Tibial nerve (tissue), 4 donors: ENCODE data around the gene MYO7A. TPM values are rescaled to one million over a fixed set of nuclear protein-coding genes. Genes with fewer than 3 reads are reported as not detected.

Experiments used
- DNase-seq, 2 donors: peaks; one replicate each; pipeline ENCODE4 v3.0.0-alpha.2; 2019; ENCODE audit warnings: low spot score in 2 of 2
- H3K27ac ChIP-seq, 4 donors: fragments of 200-600 bp; sonication (generic) in 3 of 4; one replicate each; pipeline ENCODE4 v1.5.1; 2017 to 2019; ENCODE audit warnings: mild to moderate bottlenecking in 1 of 4
- H3K27me3 ChIP-seq, 2 donors: fragments of 200-600 bp; sonication (generic) in 1 of 2; one replicate each; pipeline versions ENCODE4 v1.5.1 to v1.6.0; 2017 to 2019
- H3K36me3 ChIP-seq, 3 donors: fragments of 200-600 bp; sonication (generic); one replicate each; pipeline ENCODE4 v1.5.1; 2018 to 2019
- H3K4me1 ChIP-seq, 4 donors: fragments of 200-600 bp; sonication (generic) in 3 of 4; one replicate each; pipeline ENCODE4 v1.5.1; 2017 to 2019
- H3K4me3 ChIP-seq, 4 donors: fragments of 200-600 bp; sonication (generic) in 3 of 4; one replicate each; pipeline ENCODE4 v1.5.1; 2017 to 2019; ENCODE audit warnings: mild to moderate bottlenecking in 1 of 4, moderate library complexity in 1 of 4
- H3K9me3 ChIP-seq, 4 donors: fragments of 200-600 bp; sonication (generic) in 3 of 4; one replicate each; pipeline ENCODE4 v1.5.1; 2017 to 2019
- EP300 ChIP-seq, 2 donors: sonication (generic); formaldehyde crosslinking; IDR thresholded peaks; one replicate each; pipeline ENCODE4 v1.6.1; 2017; ENCODE audit warnings: antibody characterized with exemption in 2 of 2, mild to moderate bottlenecking in 1 of 2
- POLR2A ChIP-seq, 2 donors: fragments of 450-650 bp; IDR thresholded peaks; one replicate each; pipeline ENCODE4 v1.6.1; 2017; ENCODE audit warnings: antibody characterized with exemption in 2 of 2, mild to moderate bottlenecking in 2 of 2, moderate library complexity in 2 of 2
- WGBS, 2 donors: methylation state at CpG; one replicate each; pipeline ENCODE4 v1.1.5; 2018; 5-methylcytosine and 5-hydroxymethylcytosine counted together
- total RNA-seq, 4 donors: library from RNA; depleted of rRNA; stranded (reverse); fragments of >200 nt; gene quantifications; one replicate each; pipeline ENCODE4 v1.1.0, GENCODE V29; 2016
- TF ChIP-seq, protein P1 (sequence below), 5 experiments: fragments of 200-600 bp in 3 of 5; fragments of 450-650 bp in 2 of 5; sonication (generic) in 3 of 5; IDR thresholded peaks; one replicate each; pipeline ENCODE4 v1.5.1; 2016 to 2019; ENCODE audit warnings: antibody characterized with exemption in 5 of 5, mild to moderate bottlenecking in 3 of 5, moderate library complexity in 2 of 5

The MYO7A gene
- total RNA-seq, 4 donors from 2014 or later: 12.6 to 45.0 (median 24.4) TPM

DNA sequence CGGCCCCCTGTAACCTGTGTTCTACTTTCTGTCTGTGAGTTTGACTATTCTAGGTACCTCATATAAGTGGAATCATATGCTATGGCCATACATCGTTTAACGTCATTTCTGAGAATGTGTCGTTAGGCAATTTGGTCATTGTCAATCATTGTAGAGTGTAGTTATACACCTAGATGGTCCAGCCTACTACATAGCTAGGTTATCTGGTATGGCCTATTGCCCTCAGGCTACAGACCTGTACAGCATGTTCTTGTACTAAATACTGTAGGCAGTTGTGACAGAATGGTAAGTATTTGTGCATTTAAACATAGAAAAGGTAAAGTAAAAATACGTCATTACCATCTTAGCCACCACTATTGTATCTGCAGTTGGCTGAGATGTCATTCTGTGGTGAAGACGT is 35.2 kb downstream of the MYO7A start:
- H3K4me3 ChIP-seq: no peak overlapping the region
- H3K4me1 ChIP-seq: no peaks in the 10 kb centered on the region
- TF ChIP-seq EP300 (IDR thresholded peaks at IDR 0.05) (no peak), POLR2A (IDR thresholded peaks at IDR 0.05) (no peak)
- TF ChIP-seq, protein P1, sequence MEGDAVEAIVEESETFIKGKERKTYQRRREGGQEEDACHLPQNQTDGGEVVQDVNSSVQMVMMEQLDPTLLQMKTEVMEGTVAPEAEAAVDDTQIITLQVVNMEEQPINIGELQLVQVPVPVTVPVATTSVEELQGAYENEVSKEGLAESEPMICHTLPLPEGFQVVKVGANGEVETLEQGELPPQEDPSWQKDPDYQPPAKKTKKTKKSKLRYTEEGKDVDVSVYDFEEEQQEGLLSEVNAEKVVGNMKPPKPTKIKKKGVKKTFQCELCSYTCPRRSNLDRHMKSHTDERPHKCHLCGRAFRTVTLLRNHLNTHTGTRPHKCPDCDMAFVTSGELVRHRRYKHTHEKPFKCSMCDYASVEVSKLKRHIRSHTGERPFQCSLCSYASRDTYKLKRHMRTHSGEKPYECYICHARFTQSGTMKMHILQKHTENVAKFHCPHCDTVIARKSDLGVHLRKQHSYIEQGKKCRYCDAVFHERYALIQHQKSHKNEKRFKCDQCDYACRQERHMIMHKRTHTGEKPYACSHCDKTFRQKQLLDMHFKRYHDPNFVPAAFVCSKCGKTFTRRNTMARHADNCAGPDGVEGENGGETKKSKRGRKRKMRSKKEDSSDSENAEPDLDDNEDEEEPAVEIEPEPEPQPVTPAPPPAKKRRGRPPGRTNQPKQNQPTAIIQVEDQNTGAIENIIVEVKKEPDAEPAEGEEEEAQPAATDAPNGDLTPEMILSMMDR (IDR thresholded peaks at IDR 0.05): no peak
- no peaks in the 10 kb centered on the region for H3K9me3 ChIP-seq
- H3K36me3 ChIP-seq: no peaks in the 10 kb centered on the region
- DNase-seq: no peak
- WGBS, 2 donors: 83 to 94% methylated on average over 6 of the region's 6 CpGs
- no peak overlapping the region for H3K27ac ChIP-seq
- H3K27me3 ChIP-seq: no peaks in the 10 kb centered on the region

DNA sequence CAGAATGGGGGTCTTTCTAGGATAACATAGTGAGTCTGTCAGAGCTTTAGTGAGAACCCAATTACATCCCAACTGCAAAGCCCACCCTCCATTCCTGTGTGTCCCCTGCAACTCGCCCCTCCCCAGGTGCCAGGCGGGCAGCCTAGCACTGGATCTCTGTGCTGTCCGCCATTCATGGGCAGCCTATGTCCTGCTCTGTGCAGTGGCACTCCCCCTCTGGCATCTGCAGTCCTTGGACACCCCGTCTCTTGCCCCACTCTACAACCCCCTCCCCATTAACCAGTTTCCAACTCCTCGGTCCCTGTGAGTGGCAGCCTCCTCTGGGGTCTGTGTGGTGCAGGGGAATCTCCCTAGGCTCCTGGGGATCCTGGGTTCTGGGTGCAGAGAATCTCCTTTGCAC is 37.0 kb downstream of the MYO7A start:
- H3K27me3 ChIP-seq: no peaks in the 10 kb centered on the region
- TF ChIP-seq POLR2A (IDR thresholded peaks at IDR 0.05) (no peak), EP300 (IDR thresholded peaks at IDR 0.05) (no peak)
- TF ChIP-seq, protein P1 (IDR thresholded peaks at IDR 0.05): no peak
- H3K36me3 ChIP-seq: no peaks in the 10 kb centered on the region
- DNase-seq: no peak
- H3K4me1 ChIP-seq: no peaks in the 10 kb centered on the region
- H3K9me3 ChIP-seq: no peaks in the 10 kb centered on the region
- no peak overlapping the region for H3K4me3 ChIP-seq
- no peak overlapping the region for H3K27ac ChIP-seq
- WGBS, 2 donors: 82 to 94% methylated on average over 5 of the region's 5 CpGs

- no peak overlapping the region for H3K27ac ChIP-seq
- WGBS, 2 donors: 90 to 91% methylated on average over 7 to 8 of the region's 8 CpGs
- no peaks in the 10 kb centered on the region for H3K9me3 ChIP-seq
- H3K36me3 ChIP-seq: no peaks in the 10 kb centered on the region
- H3K4me1 ChIP-seq: no peaks in the 10 kb centered on the region
- TF ChIP-seq POLR2A (IDR thresholded peaks at IDR 0.05): no peak
- TF ChIP-seq, protein P1 (IDR thresholded peaks at IDR 0.05): no peak
- no peak for TF ChIP-seq EP300 (IDR thresholded peaks at IDR 0.05)
- H3K27me3 ChIP-seq: no peaks in the 10 kb centered on the region
- DNase-seq: no peak
- no peak overlapping the region for H3K4me3 ChIP-seq
These were observed 38.0 kb downstream of the MYO7A start for GRCh38 chr11:77166021-77166420.

GRCh38 chr11:77167111-77167626 is 39.1 kb downstream of the MYO7A start:
- DNase-seq: no peak
- 91 to 97% methylated on average over 9 of the region's 9 CpGs for WGBS, 2 donors
- TF ChIP-seq EP300 (IDR thresholded peaks at IDR 0.05): no peak
- TF ChIP-seq POLR2A (IDR thresholded peaks at IDR 0.05): no peak
- TF ChIP-seq, protein P1 (IDR thresholded peaks at IDR 0.05): no peak
- Histone ChIP-seq H3K27ac (no peak overlapping the region), H3K4me1 (peaks cover 0 to 6% (median 0%) of the 10 kb centered on the region in 4 donors), H3K4me3 (no peak overlapping the region), H3K36me3 (no peaks in the 10 kb centered on the region), H3K9me3 (no peaks in the 10 kb centered on the region), H3K27me3 (no peaks in the 10 kb centered on the region)

DNA sequence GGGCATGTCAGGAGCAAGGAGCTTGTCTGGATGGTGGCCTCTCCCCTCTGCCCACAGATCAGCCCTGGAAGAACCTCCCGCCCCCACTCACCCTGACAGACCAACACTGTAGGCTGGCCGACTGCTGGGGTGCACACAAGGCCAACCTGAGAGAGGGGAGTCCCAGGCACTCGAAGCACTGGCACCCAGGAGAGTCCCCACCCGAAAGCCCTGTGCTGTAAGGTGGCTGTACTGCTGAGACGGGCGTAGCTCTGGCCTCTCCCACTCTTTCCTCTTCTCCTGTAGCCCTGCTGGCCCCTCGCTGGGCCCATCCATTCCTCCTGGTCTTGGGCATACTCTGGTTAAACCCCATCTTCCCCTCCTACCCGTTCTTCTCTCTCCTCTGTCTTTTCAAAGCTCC is 39.7 kb downstream of the MYO7A start:
- WGBS, 2 donors: 73 to 89% methylated on average over 8 of the region's 8 CpGs
- no peak for DNase-seq
- Histone ChIP-seq H3K4me3 (no peak overlapping the region), H3K36me3 (no peaks in the 10 kb centered on the region), H3K27me3 (no peaks in the 10 kb centered on the region), H3K9me3 (no peaks in the 10 kb centered on the region), H3K4me1 (peaks cover 0 to 13% (median 0%) of the 10 kb centered on the region in 4 donors), H3K27ac (no peak overlapping the region)
- TF ChIP-seq POLR2A (IDR thresholded peaks at IDR 0.05): no peak
- TF ChIP-seq, protein P1 (IDR thresholded peaks at IDR 0.05): no peak
- TF ChIP-seq EP300 (IDR thresholded peaks at IDR 0.05): no peak
